HG03439 (cell line): Measurements from ENCODE around the gene ARL5A.
"Not testable (repeated sequence)": the region's sequence is repeated elsewhere in the genome, so short reads cannot be mapped to it uniquely, and the experiment has no call there.

Experiments
- ATAC-seq: cut with Tn5 transposase; IDR thresholded peaks from one replicate; pipeline ENCODE4 v1.9.1; 2021; ENCODE audit warnings: mild to moderate bottlenecking, moderate library complexity; ENCODE audit not compliant: unreplicated experiment

The ARL5A gene

DNA sequence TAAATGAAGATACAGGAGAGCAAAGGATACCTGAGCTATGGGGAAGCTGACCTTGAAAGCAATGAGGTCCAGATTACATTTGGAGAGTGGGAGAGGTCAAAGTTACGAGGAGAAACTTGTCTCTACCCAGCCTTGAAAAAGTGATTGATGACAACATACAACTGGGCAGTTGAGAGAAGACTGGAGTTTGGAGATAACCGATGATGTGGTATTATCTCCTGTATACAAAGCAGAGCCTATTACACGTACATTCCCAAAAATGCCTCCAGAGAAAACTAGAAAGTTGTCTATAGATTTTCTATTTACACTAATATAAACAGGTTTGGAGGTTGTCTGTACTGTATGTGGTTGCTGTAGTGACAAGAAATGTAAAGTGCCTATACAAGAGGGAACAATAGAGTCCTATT, 28.3 kb downstream of the ARL5A start:
- no peak for ATAC-seq

- ATAC-seq = no peak
Measured at GRCh38 chr2:151796774-151797173, 31.4 kb downstream of the ARL5A start.

DNA sequence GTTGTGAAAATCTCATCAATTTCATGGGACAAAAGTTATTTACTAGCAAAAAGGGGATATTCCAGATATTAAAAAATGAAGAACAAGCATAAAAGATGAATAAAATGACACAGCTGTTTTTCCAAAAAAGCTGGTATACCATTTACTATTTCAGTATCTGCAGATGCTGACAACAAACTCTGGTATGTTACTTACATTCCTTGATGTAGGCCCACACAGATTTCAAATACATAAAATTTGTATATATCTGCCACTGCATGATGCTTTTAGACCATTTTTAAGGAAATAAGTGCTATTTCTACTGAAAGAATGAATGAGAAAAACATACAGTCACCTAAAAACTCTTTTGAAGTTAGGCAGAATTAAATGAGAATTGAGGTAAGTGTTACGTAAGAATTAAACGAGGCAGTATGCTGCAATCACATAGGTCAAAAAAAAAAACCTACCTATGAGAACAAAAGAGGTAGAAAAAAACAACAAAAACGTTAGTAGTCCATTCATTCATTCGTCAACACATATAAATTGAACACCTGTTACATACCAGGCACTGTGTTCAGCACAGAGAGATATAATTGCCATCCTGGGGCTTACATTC, 32.5 kb downstream of the ARL5A start:
- ATAC-seq = no peak

DNA sequence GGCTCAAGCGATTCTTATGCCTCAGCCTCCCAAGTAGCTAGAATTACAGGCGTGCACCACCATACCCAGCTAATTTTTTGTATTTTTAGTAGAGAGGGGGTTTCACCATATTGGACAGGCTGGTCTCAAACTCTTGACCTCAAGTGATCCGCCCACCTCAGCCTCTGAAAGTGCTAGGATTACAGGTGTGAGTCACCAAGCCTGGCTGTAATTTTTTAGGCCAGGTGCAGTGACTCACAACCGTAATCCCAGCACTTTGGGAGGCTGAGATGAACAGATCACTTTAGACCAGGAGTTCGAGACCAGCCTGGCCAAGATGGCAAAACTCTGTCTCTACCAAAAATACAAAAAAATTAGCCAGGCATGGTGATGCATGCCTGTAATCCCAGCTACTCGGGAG, 33.8 kb downstream of the ARL5A start:
- ATAC-seq = not testable (repeated sequence)

GRCh38 chr2:151793123-151793522, 35.1 kb downstream of the ARL5A start:
- no peak for ATAC-seq

GRCh38 chr2:151792589-151792988, 35.6 kb downstream of the ARL5A start:
- no peak for ATAC-seq

DNA sequence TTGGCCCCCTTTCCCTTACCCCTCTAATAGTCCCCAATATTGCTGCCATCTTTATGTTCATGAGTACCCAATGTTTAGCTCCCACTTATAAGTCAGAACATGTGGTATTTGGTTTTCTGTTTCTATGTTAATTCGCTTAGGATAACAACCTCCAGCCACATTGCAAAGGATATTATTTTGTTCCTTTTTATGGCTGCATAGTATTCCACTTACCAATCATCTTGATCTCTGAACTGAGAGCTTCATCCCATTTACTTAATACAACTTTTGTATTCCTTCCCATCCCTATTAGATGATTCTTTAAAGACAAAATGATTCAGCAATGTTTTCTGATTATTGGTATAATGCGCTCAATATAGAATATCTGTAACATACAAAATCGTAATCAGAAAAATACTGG, 36.7 kb downstream of the ARL5A start:
- ATAC-seq = no peak

DNA sequence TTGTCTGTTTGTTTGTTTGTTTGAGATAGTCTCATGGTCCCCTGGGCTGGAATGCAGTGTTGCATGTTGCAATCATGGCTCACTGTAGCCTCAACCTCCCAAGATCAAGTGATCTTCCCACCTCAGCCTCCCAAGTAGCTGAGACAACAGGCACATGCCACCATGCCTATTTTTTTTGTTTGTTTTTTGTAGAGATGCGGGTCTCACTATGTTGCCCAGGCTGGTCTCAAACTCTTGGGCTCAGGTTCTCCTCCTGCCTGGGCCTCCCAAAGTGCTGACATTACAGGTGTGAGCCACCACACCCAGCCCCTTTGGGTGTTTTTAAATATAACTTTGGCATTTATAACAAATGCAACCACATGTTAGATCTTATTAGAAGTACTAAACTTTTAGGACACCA, 37.5 kb downstream of the ARL5A start:
- no peak for ATAC-seq

DNA sequence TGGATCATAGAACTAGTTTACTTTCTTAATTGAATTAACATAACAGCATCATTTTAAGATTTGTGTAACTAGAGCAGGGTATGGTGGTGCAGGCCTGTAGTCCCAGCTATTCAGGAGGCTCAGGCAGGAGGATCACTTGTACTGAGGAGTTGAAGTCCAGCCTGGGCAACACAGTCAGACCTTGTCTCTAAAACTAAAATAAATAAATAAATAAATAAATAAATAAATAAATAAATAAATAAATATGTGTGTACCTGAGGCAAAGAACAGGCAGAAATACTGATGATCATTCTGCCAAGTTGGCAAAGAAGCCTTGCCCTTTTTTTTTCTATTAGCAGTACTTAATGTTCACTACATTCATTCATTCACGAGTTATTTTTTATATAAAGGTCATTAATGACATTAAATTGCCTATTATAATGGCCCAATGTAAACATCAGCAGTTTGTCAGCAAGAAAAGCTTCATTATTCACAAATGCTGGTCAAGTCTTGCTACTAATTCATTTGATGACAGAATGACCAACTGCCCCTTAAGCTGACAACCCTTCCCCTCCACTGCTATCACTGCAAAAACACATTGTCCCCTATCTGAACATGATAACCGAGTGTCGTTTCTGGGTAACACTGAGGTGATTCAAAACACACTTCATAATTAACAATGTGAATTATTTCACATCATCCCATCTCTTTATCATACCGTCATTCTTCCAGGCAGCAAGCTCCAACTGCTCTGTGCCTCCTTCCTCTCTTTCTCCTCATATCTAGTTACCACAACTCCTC, 39.0 kb downstream of the ARL5A start:
- no peak for ATAC-seq

DNA sequence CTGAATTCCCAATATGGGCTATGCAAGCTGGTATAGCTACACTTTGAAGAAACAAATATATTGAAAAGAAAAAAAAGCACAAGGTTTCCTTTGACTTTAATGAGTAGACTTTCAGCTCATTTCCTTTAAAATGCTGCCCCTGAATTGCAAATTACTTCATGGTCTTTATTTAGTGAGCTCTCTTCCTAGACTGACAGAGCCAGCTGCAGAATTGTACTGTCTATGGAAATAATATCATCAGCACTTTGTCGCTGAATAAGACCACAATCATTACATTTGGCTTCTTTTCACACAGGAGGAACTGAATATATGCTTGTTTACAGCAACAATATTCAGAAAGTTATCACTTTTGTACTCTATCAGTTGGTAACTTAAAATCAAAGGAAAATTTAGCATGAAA, 41.7 kb downstream of the ARL5A start:
- ATAC-seq = no peak

GRCh38 chr2:151786077-151786476, 42.1 kb downstream of the ARL5A start:
- ATAC-seq = no peak

GRCh38 chr2:151783133-151783520, 45.1 kb downstream of the ARL5A start:
- no peak for ATAC-seq

DNA sequence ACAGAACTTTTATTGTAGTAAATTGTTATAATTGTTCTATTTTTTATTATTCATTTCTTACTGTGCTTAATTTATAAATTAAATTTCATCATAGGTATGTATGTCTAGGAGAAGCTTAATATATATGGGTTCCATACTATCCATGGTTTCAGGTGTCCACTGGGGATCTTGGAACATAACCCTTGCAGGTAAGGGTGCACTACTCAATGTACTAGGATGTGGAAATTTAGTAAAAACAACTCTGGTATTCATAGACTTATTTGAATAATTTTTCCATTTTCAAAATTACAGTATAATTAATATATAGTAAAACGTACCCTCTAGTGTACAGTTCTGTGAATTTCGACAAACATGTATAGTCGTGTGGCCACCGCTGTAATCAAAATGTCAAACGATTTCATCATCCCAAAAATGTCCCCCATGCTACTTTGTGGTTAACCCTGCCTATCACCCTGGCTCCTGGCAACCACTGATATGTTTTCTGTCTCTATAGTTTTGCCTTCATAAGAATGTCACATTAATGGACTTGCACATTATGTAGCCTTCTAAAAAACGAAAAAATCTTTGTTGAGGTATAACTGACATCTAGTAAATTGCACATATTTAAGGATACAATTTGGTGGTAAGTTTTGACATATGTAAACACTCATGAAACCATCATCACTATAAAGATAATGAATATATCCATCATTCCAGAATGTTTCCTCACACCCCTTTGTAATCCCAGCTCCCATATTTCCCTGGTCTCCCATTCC, 45.7 kb downstream of the ARL5A start:
- no peak for ATAC-seq

- no peak for ATAC-seq
Measured at GRCh38 chr2:151781642-151782041, 46.6 kb downstream of the ARL5A start.

DNA sequence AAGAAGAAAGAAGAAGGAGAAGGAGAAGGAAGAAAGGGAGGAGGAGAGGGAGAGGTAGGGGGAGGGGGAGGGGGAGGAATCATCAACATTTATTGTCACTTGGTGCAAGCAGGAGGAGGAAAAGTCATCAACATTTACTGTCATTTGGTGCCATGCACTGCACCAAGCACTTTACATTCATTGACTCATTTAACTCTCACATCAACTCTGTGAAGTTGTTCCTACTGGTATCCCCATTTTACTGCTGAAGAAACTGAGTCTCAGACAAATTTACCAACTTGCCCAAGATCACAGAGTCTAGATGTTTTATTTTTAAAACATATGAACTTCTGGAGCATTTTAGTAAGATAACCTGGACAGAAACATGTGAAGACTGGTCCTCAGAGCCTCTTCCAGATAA, 47.3 kb downstream of the ARL5A start:
- ATAC-seq = no peak

DNA sequence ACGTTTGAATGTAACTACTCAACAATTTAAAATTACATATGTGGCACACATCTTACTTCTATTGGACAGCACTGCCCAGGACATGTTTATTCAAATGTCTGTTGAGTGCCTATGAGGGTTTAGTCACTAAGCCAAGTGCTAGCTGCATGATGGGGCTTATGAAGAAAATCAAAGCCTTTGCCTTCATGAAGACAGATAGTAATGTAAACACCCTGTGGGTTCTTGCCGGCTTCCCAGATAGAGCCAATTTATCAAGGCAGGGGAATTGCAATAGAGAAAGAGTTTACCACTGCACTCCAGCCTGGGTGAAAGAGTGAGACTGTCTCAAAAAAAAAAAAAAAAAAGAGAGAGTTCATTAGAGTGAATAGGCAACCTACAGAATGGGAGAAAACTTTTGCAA, 50.3 kb downstream of the ARL5A start:
- ATAC-seq = no peak

- ATAC-seq = no peak
Measured at GRCh38 chr2:151777487-151777886, 50.7 kb downstream of the ARL5A start.

DNA sequence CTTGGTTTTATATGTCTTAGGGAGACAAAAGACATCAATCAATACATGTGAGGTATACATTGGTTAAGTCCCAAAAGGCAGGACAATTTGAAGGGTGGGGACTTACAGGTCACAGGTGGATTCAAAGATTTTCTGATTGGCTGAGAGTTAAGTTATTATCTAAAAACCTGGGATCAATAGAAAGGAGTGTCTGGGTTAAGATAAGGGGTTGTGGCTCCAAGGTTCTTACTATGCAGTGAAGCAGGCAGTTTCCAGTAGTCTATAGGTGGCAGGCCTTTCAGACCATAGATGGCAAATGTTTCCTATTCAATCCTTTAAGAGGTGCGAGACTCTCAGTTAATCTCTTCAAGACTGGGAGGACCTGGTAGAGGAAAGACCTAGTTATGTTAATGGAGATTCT, 51.9 kb downstream of the ARL5A start:
- ATAC-seq = no peak

GRCh38 chr2:151775057-151775740, 53.0 kb downstream of the ARL5A start:
- ATAC-seq = no peak

DNA sequence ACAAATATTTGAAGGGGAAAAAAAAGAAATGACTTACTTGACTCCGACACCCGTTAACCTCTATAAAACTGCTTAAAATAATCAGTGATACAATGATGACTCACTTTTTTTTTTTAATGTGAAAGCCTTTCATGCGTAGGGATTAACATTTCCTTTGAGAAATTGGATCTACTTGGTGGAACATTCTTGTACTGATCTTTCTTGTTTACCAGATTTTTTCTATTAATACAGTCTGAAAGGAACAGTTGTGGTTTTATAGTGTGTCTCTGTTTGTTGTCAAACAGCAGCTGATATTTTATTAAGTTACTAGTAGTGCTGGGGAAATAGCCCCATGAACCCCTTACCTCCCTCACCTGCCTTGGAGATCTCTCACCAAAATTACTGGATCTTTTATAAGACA, 53.7 kb downstream of the ARL5A start:
- ATAC-seq = no peak

DNA sequence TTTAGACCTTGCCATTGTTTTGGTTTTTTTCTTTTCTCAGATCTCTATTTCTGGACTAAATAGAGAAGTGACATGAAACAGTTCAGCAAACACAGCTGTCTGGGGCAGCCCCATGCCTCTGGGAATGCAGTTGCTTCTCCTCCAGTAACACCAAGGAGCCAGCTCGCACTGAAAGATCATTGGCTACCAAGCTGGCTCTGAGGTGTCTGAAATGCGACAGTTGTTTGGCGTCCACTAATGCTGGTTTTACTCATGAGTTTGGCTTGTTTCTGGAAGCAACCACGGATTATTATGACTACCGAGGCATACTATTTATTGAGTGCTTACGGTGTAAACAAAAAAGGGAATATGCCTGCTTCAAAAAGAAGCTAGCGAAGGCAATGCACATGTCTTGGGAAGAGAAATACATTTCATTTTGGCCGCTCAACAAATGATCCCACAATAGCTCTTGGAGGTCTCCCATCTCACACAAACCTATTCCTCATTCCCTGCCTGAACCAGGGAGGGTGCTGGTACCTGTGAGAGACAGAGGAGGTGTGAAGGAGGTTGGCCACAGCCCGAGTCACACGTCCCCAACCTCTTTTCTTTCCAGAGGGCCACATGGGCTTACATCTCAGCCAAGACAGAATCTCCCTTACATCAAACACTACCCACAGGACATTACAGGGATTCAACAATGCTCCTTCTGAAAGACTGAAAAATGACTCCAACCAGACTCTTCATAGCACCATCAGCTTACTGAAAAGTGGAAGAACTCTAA, 56.4 kb downstream of the ARL5A start:
- peak; percentile 97 for ATAC-seq
